NB4 (cell line): ENCODE results near the gene EI24.

ENCODE experiments used
- CTCF ChIP-seq: IDR thresholded peaks from one replicate; pipeline ENCODE4 v1.5.1; 2012; ENCODE audit warnings: low read depth, low read length
- MAX ChIP-seq: IDR thresholded peaks from 2 replicates; pipeline ENCODE4 v1.6.1; 2011; ENCODE audit warnings: low read depth, low read length
- MYC ChIP-seq: IDR thresholded peaks from 2 replicates; pipeline ENCODE4 v1.6.1; 2011; ENCODE audit warnings: low read depth, low read length
- POLR2A ChIP-seq: IDR thresholded peaks from 2 replicates; pipeline ENCODE4 v1.6.1; 2011; ENCODE audit warnings: mild to moderate bottlenecking; ENCODE audit not compliant: insufficient read length; ENCODE audit errors: extremely low read depth

- TF ChIP-seq POLR2A (no peak), CTCF (no peak), MAX (no peak), MYC (no peak)
Observed at GRCh38 chr11:125551835-125552342, 17.4 kb upstream of the EI24 start.
